GM21390 (cell line): Measurements from ENCODE around the gene PLXNA2.

Experiments
- ATAC-seq: cut with Tn5 transposase; IDR thresholded peaks from one replicate; pipeline ENCODE4 v1.9.1; 2021; ENCODE audit not compliant: unreplicated experiment

The PLXNA2 gene

GRCh38 chr1:208031932-208032320, 212.3 kb downstream of the PLXNA2 start:
- ATAC-seq, result no peak

- no peak for ATAC-seq
These were observed 212.8 kb downstream of the PLXNA2 start for GRCh38 chr1:208031316-208031931.

GRCh38 chr1:208030288-208031091, 213.7 kb downstream of the PLXNA2 start:
- ATAC-seq, result no peak

- no peak for ATAC-seq
These were observed 214.6 kb downstream of the PLXNA2 start for GRCh38 chr1:208029381-208030287.

- no peak for ATAC-seq
These were observed 215.7 kb downstream of the PLXNA2 start for GRCh38 chr1:208028526-208028925.

- no peak for ATAC-seq
These were observed 216.3 kb downstream of the PLXNA2 start for GRCh38 chr1:208027861-208028260.

- ATAC-seq, result no peak
These were observed 217.2 kb downstream of the PLXNA2 start for GRCh38 chr1:208026880-208027438.

- ATAC-seq, result no peak
These were observed 219.2 kb downstream of the PLXNA2 start for GRCh38 chr1:208025031-208025430.

GRCh38 chr1:208024406-208024805, 219.8 kb downstream of the PLXNA2 start:
- ATAC-seq, result no peak

- no peak for ATAC-seq
These were observed 224.9 kb downstream of the PLXNA2 start for GRCh38 chr1:208019257-208019656.

- ATAC-seq, result no peak
These were observed 228.9 kb downstream of the PLXNA2 start for GRCh38 chr1:208015255-208015654.

GRCh38 chr1:208013210-208013609, 231.0 kb downstream of the PLXNA2 start:
- ATAC-seq, result no peak

- no peak for ATAC-seq
These were observed 231.5 kb downstream of the PLXNA2 start for GRCh38 chr1:208012721-208013120.

GRCh38 chr1:208010487-208011071, 233.6 kb downstream of the PLXNA2 start:
- no peak for ATAC-seq

GRCh38 chr1:208009706-208010444, 234.3 kb downstream of the PLXNA2 start:
- ATAC-seq, result no peak

- ATAC-seq, result no peak
These were observed 234.9 kb downstream of the PLXNA2 start for GRCh38 chr1:208009303-208009702.

- no peak for ATAC-seq
These were observed 235.7 kb downstream of the PLXNA2 start for GRCh38 chr1:208008534-208008933.

- ATAC-seq, result no peak
These were observed 236.2 kb downstream of the PLXNA2 start for GRCh38 chr1:208007938-208008342.

GRCh38 chr1:208007319-208007937, 236.8 kb downstream of the PLXNA2 start:
- ATAC-seq, result no peak
